NCI-H1436 (cell line): ENCODE data around the gene PYROXD2.
"Not testable (repeated sequence)": the region's sequence is repeated elsewhere in the genome, so short reads cannot be mapped to it uniquely, and the experiment has no call there.

Experiments
- DNase-seq: peaks from one replicate; lab custom pipeline; 2025; lab: John Stamatoyannopoulos, UW

PYROXD2 gene

GRCh38 chr10:98365406-98366061, 49.4 kb downstream of the PYROXD2 start:
- DNase-seq: no peak

- DNase-seq: no peak
Observed at GRCh38 chr10:98364432-98365102, 50.4 kb downstream of the PYROXD2 start.

DNA sequence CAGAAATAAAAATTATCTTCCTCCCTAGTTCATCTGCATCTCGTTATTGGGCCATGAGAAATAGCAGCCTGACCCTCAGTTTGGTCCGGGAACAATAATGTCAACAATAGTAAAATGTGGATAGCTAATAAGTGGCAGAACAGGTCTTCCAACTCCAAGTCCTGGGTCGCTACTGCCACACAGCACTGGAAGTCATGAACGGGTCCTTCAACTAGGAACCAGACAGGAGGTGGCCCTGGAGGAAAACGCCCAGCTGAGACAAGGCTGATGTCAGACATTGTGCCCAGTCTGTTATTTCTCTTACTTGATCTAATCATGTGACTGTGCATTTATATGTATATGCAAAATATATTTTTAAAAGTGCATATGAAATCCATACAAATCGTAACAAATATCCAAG, 51.8 kb downstream of the PYROXD2 start:
- no peak for DNase-seq

DNA sequence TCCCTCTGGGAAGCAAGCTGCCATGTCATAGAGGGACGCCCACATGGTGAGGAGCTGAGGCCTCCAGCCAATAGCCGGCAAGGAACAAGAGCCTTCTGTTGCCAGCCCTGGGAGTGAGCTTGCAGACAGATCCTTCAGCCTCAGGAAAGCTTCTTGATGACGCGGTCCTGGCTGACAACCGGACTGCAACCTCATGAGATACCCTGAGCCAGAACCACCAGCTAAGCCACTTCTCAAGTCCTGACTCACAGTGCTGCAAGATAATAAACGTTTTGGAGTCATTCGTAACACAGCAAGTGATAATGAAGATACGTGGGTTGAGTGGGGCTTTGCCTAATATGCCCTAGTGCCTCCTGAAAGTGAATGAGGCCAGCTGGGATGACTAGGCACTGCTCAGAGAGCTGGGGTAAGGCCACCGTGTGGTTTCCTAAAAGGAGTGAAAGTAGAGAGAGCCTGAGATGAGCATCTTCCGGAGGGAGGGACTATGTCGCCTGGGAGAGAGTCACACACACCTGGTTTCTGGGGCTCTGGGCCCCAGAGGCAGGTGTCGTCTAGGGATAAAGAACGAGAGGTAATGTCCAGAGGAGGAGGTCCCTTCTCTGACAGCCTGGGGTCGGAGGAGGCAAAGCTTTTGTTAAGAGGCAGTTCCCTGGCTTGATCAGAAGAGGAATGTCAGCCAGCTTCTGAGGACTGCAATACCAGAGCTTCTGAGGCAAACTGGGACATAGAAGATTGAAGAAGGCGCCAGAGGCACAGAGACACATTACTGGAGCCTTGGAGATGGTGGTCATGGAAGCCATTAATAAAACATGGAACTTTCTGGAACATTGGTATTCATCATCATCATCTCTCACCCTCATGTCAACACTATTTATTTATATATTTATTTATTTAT, 53.6 kb downstream of the PYROXD2 start:
- DNase-seq: no peak

DNA sequence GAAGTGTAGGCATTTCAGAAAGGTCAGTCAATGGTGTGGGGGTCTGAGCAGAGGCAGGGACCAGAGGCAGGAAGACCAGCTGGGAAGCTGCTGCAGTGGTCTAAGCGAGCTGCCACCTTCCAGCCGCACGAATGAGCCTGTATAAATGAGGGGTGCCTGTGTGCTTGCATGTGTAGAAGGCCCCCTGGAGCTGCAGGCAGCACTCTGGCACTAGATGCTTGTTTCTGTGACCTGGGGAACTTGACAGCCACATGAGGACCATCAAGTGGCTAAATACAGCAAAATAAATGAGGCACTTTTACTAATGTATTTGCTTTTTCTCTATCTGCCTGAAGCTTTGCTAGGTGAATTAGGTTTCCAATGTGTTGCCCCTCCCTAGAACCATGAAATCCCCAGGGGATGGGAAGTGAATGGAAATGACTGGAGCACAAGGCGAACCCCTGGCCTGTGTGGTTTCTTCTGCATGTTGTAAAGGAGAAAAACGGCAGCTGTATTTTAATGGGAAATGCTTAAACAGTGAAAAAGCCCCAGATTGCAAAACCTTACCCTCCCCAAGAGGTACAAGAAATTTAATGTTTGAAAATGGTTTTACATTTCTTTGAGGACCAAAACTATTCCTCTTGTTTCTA, 57.7 kb downstream of the PYROXD2 start:
- DNase-seq: peak; percentile 64

- DNase-seq: no peak
Observed at GRCh38 chr10:98354491-98354890, 60.5 kb downstream of the PYROXD2 start.

DNA sequence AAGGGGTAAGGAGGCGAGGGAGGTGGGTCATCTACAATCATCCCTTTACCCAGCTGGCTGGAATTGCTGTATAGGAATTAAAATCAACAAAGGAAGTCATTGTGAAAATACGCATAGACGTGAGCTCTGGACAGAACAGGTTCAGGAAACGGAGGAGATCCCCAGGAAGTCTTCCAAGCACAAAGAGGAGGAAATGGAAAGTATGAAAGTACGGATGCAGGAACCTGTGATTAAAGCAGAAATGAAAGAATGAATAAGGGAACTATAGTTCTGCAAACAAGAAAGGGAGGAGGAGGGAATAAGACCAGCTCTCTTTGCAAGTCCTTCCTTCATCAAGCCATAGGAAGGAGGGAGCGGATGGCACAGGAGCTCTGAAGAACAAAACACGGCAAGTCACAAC, 61.8 kb downstream of the PYROXD2 start:
- DNase-seq: no peak

DNA sequence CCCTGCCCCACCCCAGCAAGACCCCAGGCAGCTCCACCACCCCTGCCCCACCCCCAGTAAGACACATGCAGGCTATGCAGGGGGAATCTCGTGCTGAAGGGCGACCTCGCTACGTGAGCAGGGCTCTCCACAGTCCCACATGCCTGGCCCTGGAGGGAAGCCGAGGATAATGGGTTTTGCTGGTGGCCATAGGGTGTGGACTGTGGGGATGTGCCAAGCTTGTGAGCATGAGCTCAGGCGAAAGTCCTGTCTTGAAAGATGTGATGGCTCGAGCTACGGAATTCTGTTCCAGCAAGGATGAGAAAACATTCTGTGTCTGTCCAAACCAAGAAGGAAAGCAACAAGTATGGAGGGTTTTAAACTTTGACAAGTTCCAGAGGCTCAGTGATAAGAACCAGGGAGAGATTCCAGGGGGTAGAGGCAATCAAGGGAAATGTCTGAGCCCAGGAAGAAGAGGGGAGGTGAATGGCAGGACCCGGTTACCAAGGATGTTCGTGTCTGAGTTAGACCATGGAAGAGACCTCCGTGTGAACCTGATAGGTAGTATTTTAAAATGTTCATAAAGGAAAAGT, 63.1 kb downstream of the PYROXD2 start:
- DNase-seq: no peak

- no peak for DNase-seq
Observed at GRCh38 chr10:98349508-98349922, 65.5 kb downstream of the PYROXD2 start.

DNA sequence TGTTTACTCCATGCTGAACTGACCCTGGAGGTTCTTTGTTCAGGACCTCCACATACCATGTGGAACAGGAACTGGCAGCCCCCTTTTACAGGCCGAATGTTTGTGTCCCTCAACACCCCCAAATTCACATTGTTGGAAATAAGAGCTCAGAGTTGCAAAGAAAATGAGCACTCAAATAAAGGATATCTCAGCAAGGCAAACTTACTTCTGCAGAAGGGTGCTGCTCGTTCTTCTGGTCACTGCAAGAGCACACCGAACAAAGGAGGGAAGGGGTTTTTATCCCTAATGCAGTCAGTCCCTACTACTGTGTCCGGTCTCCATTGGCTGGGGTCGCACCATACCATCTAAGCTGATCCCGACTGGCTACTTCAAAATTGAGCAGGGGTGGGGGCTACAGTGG, 68.1 kb downstream of the PYROXD2 start:
- DNase-seq: no peak

DNA sequence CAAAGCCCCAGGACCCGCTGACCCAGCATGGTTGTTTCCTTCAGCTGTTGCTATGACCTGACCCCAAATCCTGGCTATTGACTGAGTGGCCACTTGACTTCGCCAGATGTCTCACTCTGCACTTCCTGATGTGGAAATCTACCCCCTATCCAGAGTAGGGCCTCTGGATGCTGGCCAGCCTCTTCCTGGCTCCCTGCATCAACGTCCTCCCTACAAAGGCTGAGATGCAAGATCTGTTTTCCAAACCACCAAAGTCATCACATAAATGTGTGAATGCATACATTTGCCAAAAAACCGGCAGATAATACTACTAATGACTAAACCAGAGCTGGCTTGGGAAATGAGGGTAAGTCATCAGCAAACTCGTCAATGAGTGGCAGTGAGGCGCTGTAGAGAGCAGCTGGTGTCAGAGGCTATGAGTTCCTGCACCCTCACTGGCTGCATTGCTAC, 70.4 kb downstream of the PYROXD2 start:
- no peak for DNase-seq

- DNase-seq: not testable (repeated sequence)
Observed at GRCh38 chr10:98341701-98342100, 73.3 kb downstream of the PYROXD2 start.

GRCh38 chr10:98340940-98341310, 74.1 kb downstream of the PYROXD2 start:
- no peak for DNase-seq

DNA sequence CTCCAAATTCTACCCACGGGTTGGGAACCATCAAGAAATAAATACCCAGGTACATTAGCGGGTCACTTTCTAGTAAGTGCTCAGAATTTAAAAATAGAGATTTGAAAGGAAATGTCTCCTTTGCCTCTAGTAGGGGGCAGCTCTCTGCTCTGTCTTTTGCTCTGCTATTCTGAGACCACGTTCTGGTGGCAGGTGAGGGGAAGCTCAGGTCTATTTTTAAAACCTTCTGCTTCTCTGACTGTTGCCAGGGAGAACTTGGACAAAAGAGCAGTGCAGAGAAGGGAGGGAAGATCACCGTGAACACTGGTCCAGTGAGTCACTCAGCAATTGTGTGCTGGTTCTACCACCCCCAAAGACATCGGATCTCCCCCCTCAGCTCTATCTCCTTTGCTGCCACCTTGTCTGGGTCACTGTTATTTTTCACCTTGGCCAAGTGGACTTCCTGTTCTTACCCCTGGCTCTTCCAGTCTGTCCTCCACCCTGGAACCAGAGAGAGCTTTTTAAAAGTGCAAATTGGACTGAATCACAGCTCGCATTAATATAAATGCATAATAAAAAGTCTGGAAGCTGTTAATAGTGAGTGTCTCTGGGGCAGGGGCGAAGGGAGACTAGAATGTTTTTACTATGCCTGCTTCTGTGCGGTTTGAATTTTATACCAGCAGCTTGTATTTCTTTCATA, 74.6 kb downstream of the PYROXD2 start:
- DNase-seq: no peak

DNA sequence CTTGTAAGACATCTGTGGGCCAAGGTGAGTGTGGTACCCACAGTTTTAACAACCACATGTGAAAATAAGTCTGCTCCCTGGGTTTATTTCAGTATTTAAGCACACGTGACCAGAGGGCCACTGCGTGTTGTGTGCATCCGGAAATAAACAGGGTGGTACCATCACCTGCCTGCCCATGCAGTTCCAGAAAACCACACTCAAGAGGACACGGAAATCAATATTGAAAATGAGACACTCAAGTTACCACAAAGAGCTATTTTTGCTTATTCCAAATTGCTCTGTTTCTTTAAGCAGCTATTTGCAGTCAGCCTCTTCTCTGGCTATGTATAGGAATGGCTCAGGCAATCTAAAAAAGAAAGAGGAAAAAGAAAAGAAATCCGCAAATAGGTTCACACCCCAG, 75.2 kb downstream of the PYROXD2 start:
- no peak for DNase-seq

DNA sequence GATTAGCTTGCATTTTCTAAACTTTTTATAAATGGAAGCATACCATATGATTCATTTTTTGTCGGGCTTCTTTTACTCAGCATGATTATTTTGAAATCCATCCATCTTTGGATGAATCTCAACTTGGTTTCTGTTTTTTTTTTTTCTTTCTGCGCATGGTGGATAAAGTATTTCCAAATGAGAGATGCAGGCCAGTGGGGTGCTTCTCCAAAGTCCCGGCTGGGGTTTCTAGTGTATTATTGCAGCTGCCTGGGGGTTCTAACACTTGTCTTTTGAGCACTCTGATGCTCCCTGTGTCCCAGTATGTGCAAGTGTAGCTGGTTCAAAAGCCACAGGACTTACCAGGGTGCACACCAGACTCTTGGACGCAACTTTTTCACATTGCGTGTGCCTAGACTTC, 76.1 kb downstream of the PYROXD2 start:
- no peak for DNase-seq

GRCh38 chr10:98338318-98338717, 76.7 kb downstream of the PYROXD2 start:
- DNase-seq: no peak

DNA sequence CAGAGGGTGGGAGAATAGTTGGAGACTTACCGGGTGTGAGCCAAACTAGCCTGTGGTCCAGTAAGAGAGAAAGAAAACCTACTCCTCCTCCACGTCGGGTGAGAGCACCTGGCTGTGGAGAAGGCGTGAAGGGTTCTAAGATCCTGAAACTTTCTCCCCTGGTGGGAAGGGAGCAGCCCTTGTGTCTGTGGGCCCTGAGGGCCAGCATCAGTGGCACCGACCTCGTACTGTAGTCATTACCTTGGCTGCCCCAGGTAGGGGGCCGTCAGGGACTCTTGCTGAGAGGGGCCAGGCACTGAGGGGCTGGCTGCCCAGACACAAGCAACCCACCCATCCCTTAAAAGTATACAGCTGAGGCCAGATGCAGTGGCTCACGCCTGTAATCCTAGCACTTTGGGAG, 77.5 kb downstream of the PYROXD2 start:
- no peak for DNase-seq
